SHP77 (cell line): ENCODE results near the gene MVK.

Experiments
- DNase-seq, 2 experiments: peaks; one replicate each; lab custom pipeline; 2025; lab: John Stamatoyannopoulos, UW

MVK gene

GRCh38 chr12:109566424-109566823 is 7.2 kb upstream of the MVK start:
- no peak for DNase-seq

DNA sequence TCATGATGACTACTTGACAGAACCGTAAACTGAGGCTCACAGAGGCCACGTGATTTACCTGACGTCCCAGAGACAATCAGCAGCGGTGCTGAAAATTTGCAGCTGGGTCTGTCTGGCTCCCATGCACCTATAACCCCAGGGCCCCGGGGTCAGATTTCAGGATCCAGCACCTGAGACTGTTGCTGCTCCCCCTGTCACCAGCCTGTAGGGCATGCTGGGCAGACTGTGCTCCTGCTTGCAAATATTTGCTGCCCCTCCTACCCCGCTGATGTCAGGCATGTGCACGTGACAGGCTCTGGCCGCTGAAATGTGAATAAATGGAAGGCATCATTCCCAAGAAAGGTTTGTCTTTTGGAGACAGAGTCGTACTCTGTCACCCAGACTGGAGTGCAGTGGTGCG is 6.3 kb upstream of the MVK start:
- no peak for DNase-seq

DNA sequence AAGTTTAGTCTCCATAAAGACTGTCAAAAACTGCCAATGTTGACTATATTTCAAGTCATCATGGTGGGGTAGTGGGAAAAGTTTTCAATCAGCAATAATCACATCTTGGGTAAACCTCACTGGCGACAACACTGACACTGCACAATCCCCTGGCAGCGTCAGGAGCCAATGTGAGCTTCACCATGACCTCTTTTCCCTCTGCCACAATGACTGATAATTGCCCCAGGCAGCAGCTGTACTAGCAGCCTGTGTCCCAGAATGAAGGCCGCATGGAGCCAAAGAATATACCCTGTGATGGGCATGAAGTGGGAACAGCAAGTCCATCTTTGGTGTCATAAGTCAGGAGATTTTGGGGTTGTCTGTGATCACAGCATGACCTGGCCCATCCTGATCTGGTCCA is 5.6 kb upstream of the MVK start:
- no peak for DNase-seq

DNA sequence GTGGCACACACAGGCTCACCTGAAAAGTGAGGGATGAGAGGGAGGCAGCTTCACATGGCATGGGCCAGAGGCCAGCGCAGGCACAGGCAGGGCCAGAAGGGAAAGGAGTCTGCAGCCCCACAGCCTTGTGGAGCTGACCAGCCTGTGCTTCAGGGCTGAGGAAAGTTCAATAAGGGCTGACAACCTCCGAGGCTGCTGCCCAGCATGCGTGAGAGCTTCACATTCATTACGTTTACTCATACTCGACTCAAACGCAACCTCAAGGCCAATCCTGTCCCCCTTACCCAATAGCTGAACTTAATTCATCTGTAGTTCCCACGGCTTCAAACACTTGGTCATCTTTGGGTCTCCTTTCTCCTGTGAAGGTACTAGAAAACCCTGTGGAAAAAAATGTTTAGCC is 5.1 kb upstream of the MVK start:
- no peak for DNase-seq

GRCh38 chr12:109571773-109572505 is 1.7 kb upstream of the MVK start:
- DNase-seq, result no peak

DNA sequence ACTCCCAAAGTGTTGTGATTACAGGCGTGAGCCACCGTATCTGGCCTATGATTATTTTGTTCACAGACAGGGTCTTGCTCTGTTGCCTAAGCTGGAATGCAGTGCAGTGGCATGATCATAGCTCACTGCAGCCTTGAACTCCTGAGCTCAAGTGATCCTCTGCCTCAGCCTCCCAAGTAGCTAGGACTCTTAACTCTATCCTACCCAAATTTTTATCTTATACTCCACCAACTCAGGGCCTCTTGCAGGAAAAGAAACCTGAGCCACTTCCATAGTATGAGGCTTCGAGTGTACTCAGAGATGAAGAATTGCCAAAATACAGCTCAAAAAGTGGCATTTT is 1.1 kb upstream of the MVK start:
- no peak for DNase-seq

DNA sequence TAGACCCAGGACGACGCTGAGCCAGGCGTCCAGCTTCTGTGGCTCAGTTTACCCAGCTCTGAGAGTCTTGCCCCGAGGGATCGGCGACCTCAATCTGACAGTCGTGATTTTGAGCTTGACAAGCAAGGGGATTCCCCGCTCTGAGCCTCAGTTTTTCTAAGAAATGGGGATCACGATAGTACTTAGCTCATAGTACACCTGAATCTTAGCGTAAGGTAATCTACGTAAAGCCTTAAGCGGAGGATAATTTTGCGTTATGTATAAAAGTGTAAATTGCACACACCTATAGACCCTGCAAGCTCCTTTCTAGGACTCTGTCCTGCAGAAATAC is 285 bp downstream of the MVK start:
- DNase-seq, result no peak

- no peak for DNase-seq
Observed at GRCh38 chr12:109575683-109576082, 2.1 kb downstream of the MVK start.

DNA sequence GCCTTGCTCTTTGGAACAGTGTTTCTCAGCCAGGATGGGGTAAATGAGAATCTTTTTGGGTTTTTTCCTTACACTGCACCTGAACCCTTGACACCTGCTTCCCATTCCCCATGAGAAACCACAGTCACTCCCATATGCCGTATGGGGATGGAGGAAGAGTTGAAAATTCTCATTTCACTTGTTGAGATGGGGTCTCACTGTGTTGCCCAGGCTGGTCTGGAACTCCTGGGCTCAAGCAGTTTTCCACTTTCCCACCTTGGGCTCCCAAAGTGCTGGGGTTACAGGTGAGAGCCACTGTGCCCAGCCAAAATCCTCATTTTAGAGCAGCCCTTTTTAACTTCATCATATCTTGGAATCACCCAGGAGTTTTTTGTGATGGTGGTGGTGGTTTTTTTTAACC is 3.7 kb downstream of the MVK start:
- DNase-seq, result no peak

GRCh38 chr12:109578330-109578927 is 4.8 kb downstream of the MVK start:
- DNase-seq, result no peak

GRCh38 chr12:109579639-109580038 is 6.0 kb downstream of the MVK start:
- DNase-seq, result no peak

DNA sequence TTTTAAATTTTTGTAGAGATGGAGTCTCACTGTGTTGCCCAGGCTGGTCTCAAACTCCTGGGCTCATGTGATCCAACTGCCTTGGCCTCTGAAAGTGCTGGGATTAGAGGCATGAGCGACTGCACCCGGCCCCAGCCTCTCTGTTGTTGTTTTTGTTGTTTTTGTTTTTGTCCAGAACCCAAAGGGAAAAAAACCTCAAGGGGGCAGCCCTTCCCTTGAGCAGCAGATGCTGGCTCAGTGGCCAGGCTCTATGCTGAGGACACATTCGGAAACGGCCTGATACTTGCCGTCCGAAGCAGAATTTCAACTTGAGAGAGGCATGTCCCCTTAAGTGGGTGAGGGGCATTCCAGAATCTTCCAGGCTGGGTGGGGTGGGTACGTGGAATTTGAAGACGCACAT is 6.7 kb downstream of the MVK start:
- DNase-seq, result no peak

GRCh38 chr12:109580684-109581333 is 7.2 kb downstream of the MVK start:
- no peak for DNase-seq

- DNase-seq, result no peak
Observed at GRCh38 chr12:109581334-109581691, 7.7 kb downstream of the MVK start.

DNA sequence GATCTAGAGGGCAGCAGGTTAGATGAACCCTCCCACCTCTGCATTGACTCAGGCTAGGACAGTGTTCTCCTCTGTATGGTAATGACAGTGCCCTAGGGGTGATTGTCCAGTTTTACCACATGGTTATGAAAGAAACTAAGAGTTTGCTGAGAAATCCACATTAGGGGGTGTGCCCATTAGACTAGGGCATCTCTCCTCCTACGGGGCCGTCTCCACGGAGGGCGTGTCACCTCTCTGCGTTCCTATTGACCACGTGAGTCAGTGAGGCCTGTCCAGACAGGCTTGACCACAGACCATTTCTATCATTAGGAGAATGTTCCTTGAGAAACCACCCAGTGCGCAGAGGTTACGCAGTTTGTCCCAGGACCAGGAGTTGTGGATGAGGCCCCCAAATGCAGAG is 8.3 kb downstream of the MVK start:
- no peak for DNase-seq

DNA sequence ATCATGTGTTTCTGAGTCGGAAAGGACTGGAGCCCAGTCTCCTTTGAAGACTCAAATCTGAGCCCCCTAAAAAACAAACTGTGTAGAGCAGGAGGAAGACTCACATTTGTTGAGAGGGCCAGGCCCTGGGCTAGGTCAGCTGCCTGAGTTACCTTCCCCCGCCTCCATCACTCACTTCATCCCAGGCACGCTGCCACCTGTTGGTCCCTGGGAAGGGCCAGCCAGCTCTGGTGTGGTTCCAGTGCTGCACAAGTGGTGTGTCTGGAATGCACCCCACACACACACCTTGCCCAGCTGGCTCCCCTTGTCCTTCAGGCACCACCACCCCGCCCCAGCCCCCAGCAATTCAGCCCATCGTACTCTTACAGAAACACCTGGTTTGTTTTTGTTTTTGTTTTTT is 9.0 kb downstream of the MVK start:
- DNase-seq, result peak in 1 of 2 experiments; percentile 26

- no peak for DNase-seq
Observed at GRCh38 chr12:109583733-109584132, 10.1 kb downstream of the MVK start.

DNA sequence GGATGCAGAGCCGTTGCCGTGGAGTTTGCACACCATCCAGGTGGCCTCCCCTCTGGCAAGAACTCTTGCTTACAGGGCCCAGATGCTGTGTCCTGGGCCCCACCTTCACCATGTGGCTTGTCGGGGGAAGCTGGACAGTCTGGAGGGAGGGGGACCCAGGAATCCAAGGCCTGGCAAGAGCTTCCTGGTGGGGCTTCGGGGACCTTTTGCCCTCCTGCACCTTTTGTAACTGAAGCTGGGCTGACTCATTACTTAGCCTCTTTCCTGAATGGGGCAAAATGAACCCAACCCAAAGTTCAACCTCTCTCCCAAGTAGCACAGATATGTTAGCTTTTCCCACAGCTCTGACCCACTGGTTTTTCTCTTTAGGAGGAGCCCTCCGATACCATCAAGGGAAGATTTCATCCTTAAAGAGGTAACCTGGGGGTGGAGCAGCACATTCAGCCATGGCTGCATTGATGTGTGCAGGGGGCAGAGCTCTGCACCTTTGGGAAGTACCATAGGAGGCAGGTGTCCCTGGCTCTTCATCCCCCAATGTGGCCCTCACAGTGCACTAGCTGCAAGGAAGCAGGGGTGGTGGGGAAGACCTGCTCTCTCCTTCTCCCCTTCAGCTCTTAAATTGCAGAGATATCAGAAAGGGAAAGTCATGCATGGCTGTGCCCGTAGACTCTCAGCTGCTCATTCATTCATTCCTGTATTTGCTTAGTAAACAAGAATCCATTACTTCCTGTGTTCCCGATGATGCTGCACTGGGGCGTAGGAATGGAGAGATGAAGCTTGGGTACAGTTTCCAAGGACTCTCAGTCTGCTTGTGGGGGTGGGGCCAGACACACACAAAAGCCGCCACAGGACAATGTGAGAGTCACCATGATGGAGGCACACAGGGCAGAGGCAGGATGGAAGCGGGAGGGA is 13.0 kb downstream of the MVK start:
- DNase-seq, result peak; percentile 58 to 62

DNA sequence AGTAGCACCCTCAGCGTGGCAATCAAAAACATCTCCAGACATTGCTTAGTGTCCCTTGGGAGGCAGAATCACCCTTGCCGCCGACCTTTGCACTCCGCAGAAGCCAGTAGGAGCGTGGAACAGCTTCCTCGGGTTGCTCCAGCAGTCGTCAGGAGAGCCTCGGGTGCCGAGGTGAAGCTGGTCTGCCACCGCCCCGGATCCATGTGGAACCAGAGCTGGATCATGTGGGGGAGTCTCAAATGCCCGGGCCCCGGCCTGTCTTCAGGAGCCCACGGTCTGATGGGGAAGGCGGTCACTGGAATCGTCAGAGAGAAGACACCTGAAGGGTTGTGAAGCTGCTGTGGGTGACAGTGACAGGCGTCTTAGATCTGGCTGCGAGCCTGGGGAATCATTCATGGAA is 14.3 kb downstream of the MVK start:
- no peak for DNase-seq

DNA sequence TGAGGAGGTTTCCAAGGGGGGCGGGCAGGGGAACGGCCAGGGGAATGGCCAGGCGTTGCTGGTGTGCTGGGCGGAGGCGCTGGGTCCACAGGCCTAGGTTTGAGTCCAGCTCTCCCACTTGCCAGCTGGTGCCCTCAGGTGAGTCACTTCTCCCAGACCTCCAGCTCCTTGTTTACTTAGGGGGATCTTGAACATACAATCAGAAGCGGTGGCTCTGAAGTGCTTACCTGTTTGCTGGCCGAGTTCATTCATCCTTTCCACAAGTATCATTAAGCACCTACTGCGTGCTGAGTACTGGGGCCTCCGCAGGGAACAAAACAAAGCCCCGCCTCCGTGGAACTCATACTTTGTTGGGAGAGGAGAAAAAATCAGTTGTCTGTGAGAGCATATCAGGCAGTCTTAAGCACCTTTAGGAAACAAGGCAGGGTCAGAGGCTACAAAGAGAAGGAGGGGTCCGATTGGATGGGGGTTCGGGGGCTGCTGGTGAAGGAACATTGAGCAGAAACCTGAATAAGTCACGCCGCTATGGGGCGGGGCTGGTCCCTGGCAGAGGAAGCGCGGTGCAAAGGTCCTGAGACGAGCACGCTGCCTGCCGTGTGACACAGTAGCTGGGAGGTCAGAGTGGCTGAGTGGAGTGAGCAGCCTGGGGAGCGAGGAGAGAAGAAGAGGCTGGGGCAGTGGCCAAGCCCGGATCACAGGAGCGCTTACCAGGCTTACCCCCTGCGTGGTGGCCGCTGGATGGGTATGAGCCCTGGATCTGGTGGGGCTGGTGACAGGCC is 15.1 kb downstream of the MVK start:
- DNase-seq, result no peak

- DNase-seq, result no peak
Observed at GRCh38 chr12:109589240-109589590, 15.6 kb downstream of the MVK start.

- DNase-seq, result no peak
Observed at GRCh38 chr12:109589691-109590245, 16.2 kb downstream of the MVK start.
